ENCODE results near the gene IL1RAP. TPM values are rescaled to one million over a fixed set of nuclear protein-coding genes. Genes with fewer than 3 reads are reported as not detected.
A peak's percentile ranks its signal among the peaks of the same experiment; 100 is the strongest.

Gene IL1RAP
- total and polyA plus RNA-seq, 7 donors, result 1.2 to 13.0 (median 2.9) TPM

- TF ChIP-seq POLR2A (IDR thresholded peaks at IDR 0.05) (no peak), POLR2AphosphoS5 (IDR thresholded peaks at IDR 0.05) (no peak), CTCF (IDR thresholded peaks at IDR 0.05) (no peak), EP300 (IDR thresholded peaks at IDR 0.05) (no peak)
- no peaks in the 10 kb centered on the region for H3K27me3 ChIP-seq
- no peaks in the 10 kb centered on the region for H3K36me3 ChIP-seq
- WGBS, 2 donors, result 88 to 91% methylated on average over 3 of the region's 3 CpGs
- no peak overlapping the region for H3K27ac ChIP-seq
- intact Hi-C loops (cut with DNase I), result no loop called here
- peaks cover 0 to 14% (median 0%) of the 10 kb centered on the region in 4 donors for H3K4me1 ChIP-seq
- H3K4me3 ChIP-seq, result no peak overlapping the region
- no peak for DNase-seq
- no peaks in the 10 kb centered on the region for H3K9me3 ChIP-seq
Measured at GRCh38 chr3:190531406-190531805, 17.5 kb downstream of the IL1RAP start.

GRCh38 chr3:190532731-190533203, 18.9 kb downstream of the IL1RAP start:
- WGBS, 2 donors, result 88 to 89% methylated on average over 7 of the region's 7 CpGs
- no peak for DNase-seq
- intact Hi-C loops (cut with DNase I), result no loop called here
- Histone ChIP-seq H3K4me3 (no peak overlapping the region), H3K4me1 (peaks cover 0 to 14% (median 0%) of the 10 kb centered on the region in 4 donors), H3K36me3 (no peaks in the 10 kb centered on the region), H3K9me3 (no peaks in the 10 kb centered on the region), H3K27me3 (no peaks in the 10 kb centered on the region), H3K27ac (peak overlapping the region in 3 of 4 donors; percentile 43 to 53 (median 46))
- TF ChIP-seq POLR2A (IDR thresholded peaks at IDR 0.05) (no peak), POLR2AphosphoS5 (IDR thresholded peaks at IDR 0.05) (no peak), CTCF (IDR thresholded peaks at IDR 0.05) (no peak), EP300 (IDR thresholded peaks at IDR 0.05) (no peak)

GRCh38 chr3:190533511-190534281, 19.8 kb downstream of the IL1RAP start:
- H3K27ac ChIP-seq, result peak overlapping the region in 3 of 4 donors; percentile 43 to 53 (median 46)

GRCh38 chr3:190534386-190534785, 20.5 kb downstream of the IL1RAP start:
- Histone ChIP-seq H3K27ac (peak overlapping the region in 2 of 4 donors; percentile 15 to 43), H3K9me3 (no peaks in the 10 kb centered on the region), H3K27me3 (no peaks in the 10 kb centered on the region), H3K4me3 (no peak overlapping the region), H3K4me1 (peaks cover 0 to 14% (median 0%) of the 10 kb centered on the region in 4 donors), H3K36me3 (no peaks in the 10 kb centered on the region)
- no peak for DNase-seq
- WGBS, 2 donors, result 81 to 83% methylated on average over 4 of the region's 4 CpGs
- intact Hi-C loops (cut with DNase I), result no loop called here
- TF ChIP-seq POLR2A (IDR thresholded peaks at IDR 0.05) (no peak), EP300 (IDR thresholded peaks at IDR 0.05) (no peak)

More at GRCh38 chr3:190533511-190534281, 19.8 kb downstream of the IL1RAP start:
- no peaks in the 10 kb centered on the region for H3K9me3 ChIP-seq
- intact Hi-C loops (cut with DNase I), result no loop called here
- H3K4me3 ChIP-seq, result no peak overlapping the region
- H3K4me1 ChIP-seq, result peaks cover 0 to 14% (median 0%) of the 10 kb centered on the region in 4 donors
- H3K36me3 ChIP-seq, result no peaks in the 10 kb centered on the region
- peak; percentile 78 for DNase-seq
- WGBS, 2 donors, result 63 to 80% methylated on average over 13 of the region's 13 CpGs
- TF ChIP-seq EP300 (IDR thresholded peaks at IDR 0.05), result no peak
- TF ChIP-seq CTCF (IDR thresholded peaks at IDR 0.05), result no peak
- TF ChIP-seq POLR2AphosphoS5 (IDR thresholded peaks at IDR 0.05), result no peak
- TF ChIP-seq POLR2A (IDR thresholded peaks at IDR 0.05), result no peak
- H3K27me3 ChIP-seq, result no peaks in the 10 kb centered on the region

- intact Hi-C loops (cut with DNase I), result no loop called here
- TF ChIP-seq EP300 (IDR thresholded peaks at IDR 0.05) (no peak), CTCF (IDR thresholded peaks at IDR 0.05) (no peak), POLR2AphosphoS5 (IDR thresholded peaks at IDR 0.05) (no peak)
- H3K4me1 ChIP-seq, result peaks cover 0 to 14% (median 0%) of the 10 kb centered on the region in 4 donors
- H3K9me3 ChIP-seq, result no peaks in the 10 kb centered on the region
- H3K27ac ChIP-seq, result no peak overlapping the region
- no peak overlapping the region for H3K4me3 ChIP-seq
- 91 to 93% methylated on average over 2 of the region's 2 CpGs for WGBS, 2 donors
- no peaks in the 10 kb centered on the region for H3K36me3 ChIP-seq
- H3K27me3 ChIP-seq, result no peaks in the 10 kb centered on the region
- DNase-seq, result no peak
Measured at GRCh38 chr3:190534986-190535385, 21.1 kb downstream of the IL1RAP start.

All from sigmoid colon (tissue), 7 donors.